Lung (tissue), 12 donors: Measurements from ENCODE around the gene KDM1B. TPM values are rescaled to one million over a fixed set of nuclear protein-coding genes. Genes with fewer than 3 reads are reported as not detected.
A peak's percentile ranks its signal among the peaks of the same experiment; 100 is the strongest.

Source experiments
- ATAC-seq: fragments of 200-7000 bp; cut with Tn5 transposase; one replicate; pipeline ENCODE4 v1.9.1; 2020; ENCODE audit warnings: moderate number of reproducible peaks; ENCODE audit not compliant: insufficient read depth, low FRiP score
- DNase-seq, 3 donors: peaks; one replicate each; pipeline ENCODE4 v3.0.0-alpha.2; 2013 to 2017
- H3K27ac ChIP-seq, 2 donors: one replicate each; pipeline ENCODE4 v1.5.1; 2013; ENCODE audit warnings: mild to moderate bottlenecking in 2 of 2, moderate library complexity in 2 of 2, control low read depth in 1 of 2, inconsistent platforms in 1 of 2, low read depth in 1 of 2, low read length in 1 of 2
- H3K27me3 ChIP-seq, 3 donors: one replicate each; pipeline ENCODE4 v1.5.1; 2013; ENCODE audit warnings: low read length in 2 of 3; ENCODE audit not compliant: control insufficient read depth in 3 of 3, insufficient read depth in 3 of 3
- H3K36me3 ChIP-seq, 4 donors: one replicate each; pipeline ENCODE4 v1.5.1; 2013; ENCODE audit warnings: low read length in 4 of 4, mild to moderate bottlenecking in 1 of 4, moderate library complexity in 1 of 4; ENCODE audit not compliant: control insufficient read depth in 4 of 4, insufficient read depth in 4 of 4
- H3K4me1 ChIP-seq, 5 donors: one replicate each; pipeline ENCODE4 v1.5.1; 2013; ENCODE audit warnings: low read length in 5 of 5, mild to moderate bottlenecking in 2 of 5, moderate library complexity in 1 of 5; ENCODE audit not compliant: control insufficient read depth in 5 of 5, insufficient read depth in 5 of 5
- H3K4me3 ChIP-seq: one replicate; pipeline ENCODE4 v1.5.1; 2013; ENCODE audit warnings: mild to moderate bottlenecking, control low read depth, moderate library complexity
- H3K9ac ChIP-seq, 2 donors: one replicate each; pipeline ENCODE4 v1.5.1; 2013; ENCODE audit warnings: low read length in 2 of 2, control low read depth in 1 of 2; ENCODE audit not compliant: insufficient read depth in 1 of 2
- H3K9me3 ChIP-seq, 4 donors: one replicate each; pipeline ENCODE4 v1.5.1; 2013; ENCODE audit warnings: low read length in 3 of 4, mild to moderate bottlenecking in 1 of 4, moderate library complexity in 1 of 4; ENCODE audit not compliant: control insufficient read depth in 4 of 4, insufficient read depth in 3 of 4
- WGBS, 2 donors: extraction: QIAGEN DNeasy Blood & Tissue Kit; methylation state at CpG; one replicate each; pipeline ENCODE4 v1.1.7; 2013; 5-methylcytosine and 5-hydroxymethylcytosine counted together
- polyA plus RNA-seq, 2 donors: library from polyadenylated mRNA; stranded (reverse); fragments of 200-250 nt; gene quantifications; one replicate each; pipeline ENCODE4 v1.2.1, GENCODE V29; 2013
- total RNA-seq, 2 donors: library from RNA; depleted of rRNA in 1 of 2; stranded (reverse); fragments of >200 nt in 1 of 2; gene quantifications; one replicate each; pipeline ENCODE4 v1.2.1, GENCODE V29; 2014 to 2021
- TF ChIP-seq, protein P1 (sequence below): IDR thresholded peaks from 2 replicates; pipeline ENCODE4 v1.5.1; 2012; ENCODE audit warnings: mild to moderate bottlenecking; ENCODE audit errors: control extremely low read depth, extremely low read depth
- donor health status: control.
- donor health status: control.
- donor health status: Bipolar disorder and iron deficiency.
- donor health status: healthy.
- donor health status: DM: yes; HTN: yes; CAD: no.

KDM1B gene
- total and polyA plus RNA-seq, 4 donors = 4.1 to 26.4 (median 19.6) TPM

DNA sequence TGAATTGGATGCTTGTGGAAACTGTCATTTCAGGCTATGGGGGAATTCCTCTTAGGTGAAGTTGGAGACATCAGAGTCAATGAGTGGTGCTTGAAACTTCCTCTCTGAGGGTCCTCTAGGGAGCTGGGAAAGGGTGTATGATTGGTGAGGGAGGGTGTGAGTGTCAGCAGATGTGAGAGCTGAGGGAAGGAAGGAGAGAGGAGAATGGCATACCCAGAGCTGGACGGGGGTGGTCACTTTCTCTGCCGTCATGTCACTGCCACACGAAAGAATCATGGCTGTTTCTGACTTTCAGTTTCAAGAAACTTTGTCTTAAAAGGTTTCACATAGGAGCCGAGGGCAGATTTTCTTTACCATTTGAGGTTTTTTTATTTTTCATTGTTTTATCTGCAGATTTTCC lies 58.8 kb downstream of the KDM1B start:
- Histone ChIP-seq H3K27ac (no peak overlapping the region), H3K27me3 (no peaks in the 10 kb centered on the region), H3K9me3 (no peaks in the 10 kb centered on the region), H3K4me1 (peaks cover 0 to 6% (median 0%) of the 10 kb centered on the region in 5 donors), H3K36me3 (peaks cover 16 to 27% (median 23%) of the 10 kb centered on the region in 4 donors), H3K9ac (no peak overlapping the region), H3K4me3 (no peak overlapping the region)
- TF ChIP-seq, protein P1, sequence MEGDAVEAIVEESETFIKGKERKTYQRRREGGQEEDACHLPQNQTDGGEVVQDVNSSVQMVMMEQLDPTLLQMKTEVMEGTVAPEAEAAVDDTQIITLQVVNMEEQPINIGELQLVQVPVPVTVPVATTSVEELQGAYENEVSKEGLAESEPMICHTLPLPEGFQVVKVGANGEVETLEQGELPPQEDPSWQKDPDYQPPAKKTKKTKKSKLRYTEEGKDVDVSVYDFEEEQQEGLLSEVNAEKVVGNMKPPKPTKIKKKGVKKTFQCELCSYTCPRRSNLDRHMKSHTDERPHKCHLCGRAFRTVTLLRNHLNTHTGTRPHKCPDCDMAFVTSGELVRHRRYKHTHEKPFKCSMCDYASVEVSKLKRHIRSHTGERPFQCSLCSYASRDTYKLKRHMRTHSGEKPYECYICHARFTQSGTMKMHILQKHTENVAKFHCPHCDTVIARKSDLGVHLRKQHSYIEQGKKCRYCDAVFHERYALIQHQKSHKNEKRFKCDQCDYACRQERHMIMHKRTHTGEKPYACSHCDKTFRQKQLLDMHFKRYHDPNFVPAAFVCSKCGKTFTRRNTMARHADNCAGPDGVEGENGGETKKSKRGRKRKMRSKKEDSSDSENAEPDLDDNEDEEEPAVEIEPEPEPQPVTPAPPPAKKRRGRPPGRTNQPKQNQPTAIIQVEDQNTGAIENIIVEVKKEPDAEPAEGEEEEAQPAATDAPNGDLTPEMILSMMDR = no peak
- WGBS, 2 donors = 68 to 76% methylated on average over 4 of the region's 4 CpGs
- peak in 1 of 3 donors; percentile 20 for DNase-seq
- ATAC-seq = no peak

DNA sequence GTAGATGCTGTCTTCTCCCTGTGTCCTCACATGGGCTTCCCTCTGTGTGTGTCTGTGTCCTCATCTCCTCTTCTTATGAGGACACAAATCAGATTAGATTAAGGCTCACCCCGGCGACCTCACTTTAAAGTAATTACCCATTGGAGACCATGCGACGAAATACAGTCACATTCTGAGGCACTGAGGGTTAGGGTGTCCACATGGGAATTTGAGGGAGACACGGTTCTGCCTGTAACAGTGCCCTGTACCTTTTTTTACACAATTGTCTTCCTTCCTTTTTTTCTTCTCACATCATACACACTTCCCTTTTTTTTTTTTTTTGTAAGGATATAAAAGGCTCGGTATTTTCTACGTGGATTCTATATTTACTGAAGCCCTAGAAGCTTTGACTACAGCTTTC lies 60.2 kb downstream of the KDM1B start:
- H3K9me3 ChIP-seq = no peaks in the 10 kb centered on the region
- no peak overlapping the region for H3K4me3 ChIP-seq
- no peak for DNase-seq
- H3K36me3 ChIP-seq = peaks cover 17 to 27% (median 18%) of the 10 kb centered on the region in 4 donors
- no peak for ATAC-seq
- H3K27me3 ChIP-seq = no peaks in the 10 kb centered on the region
- no peak overlapping the region for H3K27ac ChIP-seq
- H3K9ac ChIP-seq = no peak overlapping the region
- 28 to 69% methylated on average over 7 of the region's 7 CpGs for WGBS, 2 donors
- TF ChIP-seq, protein P1 = no peak
- peaks cover 0 to 6% (median 0%) of the 10 kb centered on the region in 5 donors for H3K4me1 ChIP-seq

DNA sequence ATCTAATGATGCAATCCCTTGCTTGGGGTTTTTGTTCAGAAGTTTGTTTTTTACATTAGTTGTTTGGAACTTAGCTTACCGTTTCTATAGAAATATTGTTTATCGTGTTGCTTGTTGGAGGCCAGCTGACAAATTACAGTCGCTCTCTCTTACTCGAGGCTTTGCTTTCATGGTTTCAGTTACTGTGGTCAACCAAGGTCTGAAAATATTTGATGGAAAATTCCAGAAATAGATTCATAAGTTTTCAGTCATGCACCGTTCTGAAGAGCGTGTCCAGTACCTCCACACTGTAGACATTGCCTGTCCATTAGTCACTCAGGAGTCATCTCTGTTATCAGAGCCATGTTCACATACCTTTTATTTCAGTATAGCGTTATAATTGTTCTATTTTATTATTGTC lies 61.2 kb downstream of the KDM1B start:
- no peak overlapping the region for H3K27ac ChIP-seq
- TF ChIP-seq, protein P1 = no peak
- no peak overlapping the region for H3K4me3 ChIP-seq
- 85 to 90% methylated on average over 7 of the region's 7 CpGs for WGBS, 2 donors
- H3K9me3 ChIP-seq = no peaks in the 10 kb centered on the region
- no peaks in the 10 kb centered on the region for H3K27me3 ChIP-seq
- H3K9ac ChIP-seq = no peak overlapping the region
- DNase-seq (no peak), ATAC-seq (no peak)
- H3K36me3 ChIP-seq = peaks cover 15 to 27% (median 19%) of the 10 kb centered on the region in 4 donors
- peaks cover 0 to 6% (median 0%) of the 10 kb centered on the region in 5 donors for H3K4me1 ChIP-seq

DNA sequence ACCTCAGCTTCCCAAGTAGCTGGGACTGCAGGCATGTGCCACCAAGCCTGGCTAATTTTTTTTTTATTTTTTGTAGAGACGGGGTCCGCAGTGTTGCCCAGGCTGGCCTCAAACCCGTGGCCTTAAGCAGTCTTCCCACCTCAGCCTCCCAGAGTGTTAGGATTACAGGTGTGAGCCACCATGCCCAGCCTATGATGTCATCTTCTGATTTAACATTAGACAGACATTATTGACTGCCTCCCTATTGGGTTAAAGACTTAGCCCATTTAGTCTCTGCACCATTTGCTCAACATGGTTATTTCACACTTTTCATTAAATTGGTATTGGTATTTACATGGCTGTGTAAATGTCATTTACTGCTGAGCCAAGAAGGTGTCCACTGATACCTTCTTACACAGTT lies 63.0 kb downstream of the KDM1B start:
- no peak overlapping the region for H3K4me3 ChIP-seq
- TF ChIP-seq, protein P1 = no peak
- no peak for DNase-seq
- H3K9ac ChIP-seq = no peak overlapping the region
- H3K27me3 ChIP-seq = no peaks in the 10 kb centered on the region
- H3K27ac ChIP-seq = no peak overlapping the region
- WGBS, 2 donors = 91 to 96% methylated on average over 3 of the region's 3 CpGs
- H3K9me3 ChIP-seq = no peaks in the 10 kb centered on the region
- peaks cover 0 to 6% (median 0%) of the 10 kb centered on the region in 5 donors for H3K4me1 ChIP-seq
- peaks cover 12 to 27% (median 19%) of the 10 kb centered on the region in 4 donors for H3K36me3 ChIP-seq
- no peak for ATAC-seq
